ENCODE results near the gene ANKRD6. TPM values are rescaled to one million over a fixed set of nuclear protein-coding genes. Genes with fewer than 3 reads are reported as not detected.
"Not testable (repeated sequence)": the region's sequence is repeated elsewhere in the genome, so short reads cannot be mapped to it uniquely, and the experiment has no call there.

Gene ANKRD6
- total and polyA plus RNA-seq, 8 donors, result 6.3 to 14.7 (median 9.6) TPM

GRCh38 chr6:89387516-89388201, 45.3 kb upstream of the ANKRD6 start:
- TF ChIP-seq CTCF (IDR thresholded peaks at IDR 0.05), result no peak
- intact Hi-C loops (cut with DNase I), result no loop called here
- DNase-seq (no peak), ATAC-seq (no peak), FAIRE-seq (no peak)
- Histone ChIP-seq H3K4me3 (no peak overlapping the region), H3K4me1 (no peaks in the 10 kb centered on the region), H3K36me3 (no peaks in the 10 kb centered on the region), H3K27me3 (no peaks in the 10 kb centered on the region), H3K9me3 (no peaks in the 10 kb centered on the region), H3K27ac (no peak overlapping the region)
- 93 to 97% methylated on average over 9 of the region's 9 CpGs for whole genome bisulfite sequencing, 2 donors

GRCh38 chr6:89388846-89389245, 44.1 kb upstream of the ANKRD6 start:
- no peak for TF ChIP-seq CTCF (IDR thresholded peaks at IDR 0.05)
- DNase-seq (no peak), FAIRE-seq (no peak), ATAC-seq (no peak)
- H3K36me3 ChIP-seq, result no peaks in the 10 kb centered on the region
- no peaks in the 10 kb centered on the region for H3K4me1 ChIP-seq
- intact Hi-C loops (cut with DNase I), result no loop called here
- H3K4me3 ChIP-seq, result no peak overlapping the region
- no peak overlapping the region for H3K27ac ChIP-seq
- WGBS, 2 donors, result 95 to 98% methylated on average over 6 of the region's 6 CpGs
- H3K9me3 ChIP-seq, result no peaks in the 10 kb centered on the region
- no peaks in the 10 kb centered on the region for H3K27me3 ChIP-seq

GRCh38 chr6:89392823-89393222, 40.1 kb upstream of the ANKRD6 start:
- Histone ChIP-seq H3K4me1 (no peaks in the 10 kb centered on the region), H3K27me3 (no peaks in the 10 kb centered on the region), H3K36me3 (no peaks in the 10 kb centered on the region), H3K9me3 (no peaks in the 10 kb centered on the region), H3K4me3 (no peak overlapping the region), H3K27ac (no peak overlapping the region)
- TF ChIP-seq CTCF (IDR thresholded peaks at IDR 0.05), result no peak
- no peak for ATAC-seq
- intact Hi-C loops (cut with DNase I), result no loop called here
- FAIRE-seq, result no peak
- DNase-seq, result no peak

GRCh38 chr6:89393659-89394058, 39.3 kb upstream of the ANKRD6 start:
- Histone ChIP-seq H3K27ac (no peak overlapping the region), H3K4me1 (no peaks in the 10 kb centered on the region), H3K27me3 (no peaks in the 10 kb centered on the region), H3K36me3 (no peaks in the 10 kb centered on the region), H3K9me3 (no peaks in the 10 kb centered on the region), H3K4me3 (no peak overlapping the region)
- intact Hi-C loops (cut with DNase I), result no loop called here
- ATAC-seq, result no peak
- no peak for FAIRE-seq
- WGBS, 2 donors, result 94 to 95% methylated on average over 1 of the region's 1 CpG
- no peak for DNase-seq
- no peak for TF ChIP-seq CTCF (IDR thresholded peaks at IDR 0.05)

- H3K27me3 ChIP-seq; DNase-seq; FAIRE-seq; H3K27ac ChIP-seq; ATAC-seq; H3K36me3 ChIP-seq; H3K4me3 ChIP-seq; H3K9me3 ChIP-seq; H3K4me1 ChIP-seq; intact Hi-C loops (cut with DNase I): not testable (repeated sequence)
- WGBS, 2 donors, result 81 to 86% methylated on average over 4 of the region's 4 CpGs
Observed at GRCh38 chr6:89397884-89398283, 35.1 kb upstream of the ANKRD6 start.
